ENCODE data around the gene CPA1.

The CPA1 gene

GRCh38 chr7:130379921-130380860 lies at the start of gene CPA1:
TSS of gene CPA1 (plus strand) at chr7:130380494. CDS start at chr7:130380521, 27 bp downstream.
- Histone ChIP-seq H3K36me3 (ENCODE audit: control insufficient read depth in 1 of 2, insufficient read depth in 2 of 2, low read length in 2 of 2) (no peaks in the 10 kb centered on the region), H3K4me1 (ENCODE audit: control insufficient read depth in 1 of 2, insufficient read depth in 2 of 2, low read length in 2 of 2) (peaks cover 0 to 9% of the 10 kb centered on the region in 2 donors), H3K4me3 (ENCODE audit: low read depth in 1 of 2, low read length in 2 of 2) (no peak within 1 kb of the TSS), H3K27ac (ENCODE audit: low read length) (no peak within 1 kb of the TSS), H3K27me3 (ENCODE audit: low read depth, low read length) (no peaks in the 10 kb centered on the region), H3K9me3 (ENCODE audit: control insufficient read depth in 1 of 2, low read length in 2 of 2) (no peaks in the 10 kb centered on the region)

- H3K9me3 ChIP-seq (ENCODE audit: control insufficient read depth in 1 of 2, low read length in 2 of 2) = no peaks in the 10 kb centered on the region
- no peaks in the 10 kb centered on the region for H3K36me3 ChIP-seq (ENCODE audit: control insufficient read depth in 1 of 2, insufficient read depth in 2 of 2, low read length in 2 of 2)
- H3K27ac ChIP-seq (ENCODE audit: low read length) = no peak overlapping the region
These were observed 47.8 kb upstream of the CPA1 start for GRCh38 chr7:130332259-130333053.

GRCh38 chr7:130333832-130334231 lies 46.5 kb upstream of the CPA1 start:
- H3K4me3 ChIP-seq (ENCODE audit: low read depth in 1 of 2, low read length in 2 of 2) = no peak overlapping the region
- no peak overlapping the region for H3K27ac ChIP-seq (ENCODE audit: low read length)
- H3K36me3 ChIP-seq (ENCODE audit: control insufficient read depth in 1 of 2, insufficient read depth in 2 of 2, low read length in 2 of 2) = no peaks in the 10 kb centered on the region
- H3K9me3 ChIP-seq (ENCODE audit: control insufficient read depth in 1 of 2, low read length in 2 of 2) = no peaks in the 10 kb centered on the region
- no peaks in the 10 kb centered on the region for H3K27me3 ChIP-seq (ENCODE audit: low read depth, low read length)
- peaks cover 0 to 7% of the 10 kb centered on the region in 2 donors for H3K4me1 ChIP-seq (ENCODE audit: control insufficient read depth in 1 of 2, insufficient read depth in 2 of 2, low read length in 2 of 2)

More at GRCh38 chr7:130332259-130333053, 47.8 kb upstream of the CPA1 start:
- Histone ChIP-seq H3K27me3 (ENCODE audit: low read depth, low read length) (no peaks in the 10 kb centered on the region), H3K4me1 (ENCODE audit: control insufficient read depth in 1 of 2, insufficient read depth in 2 of 2, low read length in 2 of 2) (peaks cover 0 to 7% of the 10 kb centered on the region in 2 donors), H3K4me3 (ENCODE audit: low read depth in 1 of 2, low read length in 2 of 2) (no peak overlapping the region)

- H3K36me3 ChIP-seq (ENCODE audit: control insufficient read depth in 1 of 2, insufficient read depth in 2 of 2, low read length in 2 of 2) = no peaks in the 10 kb centered on the region
- no peak overlapping the region for H3K4me3 ChIP-seq (ENCODE audit: low read depth in 1 of 2, low read length in 2 of 2)
- no peak overlapping the region for H3K27ac ChIP-seq (ENCODE audit: low read length)
- no peaks in the 10 kb centered on the region for H3K9me3 ChIP-seq (ENCODE audit: control insufficient read depth in 1 of 2, low read length in 2 of 2)
- H3K27me3 ChIP-seq (ENCODE audit: low read depth, low read length) = no peaks in the 10 kb centered on the region
- H3K4me1 ChIP-seq (ENCODE audit: control insufficient read depth in 1 of 2, insufficient read depth in 2 of 2, low read length in 2 of 2) = peaks cover 0 to 7% of the 10 kb centered on the region in 2 donors
These were observed 46.0 kb upstream of the CPA1 start for GRCh38 chr7:130334274-130334673.

GRCh38 chr7:130337410-130337971 lies 42.8 kb upstream of the CPA1 start:
- H3K36me3 ChIP-seq (ENCODE audit: control insufficient read depth in 1 of 2, insufficient read depth in 2 of 2, low read length in 2 of 2) = no peaks in the 10 kb centered on the region
- no peaks in the 10 kb centered on the region for H3K27me3 ChIP-seq (ENCODE audit: low read depth, low read length)
- no peaks in the 10 kb centered on the region for H3K9me3 ChIP-seq (ENCODE audit: control insufficient read depth in 1 of 2, low read length in 2 of 2)
- H3K4me1 ChIP-seq (ENCODE audit: control insufficient read depth in 1 of 2, insufficient read depth in 2 of 2, low read length in 2 of 2) = peaks cover 0 to 7% of the 10 kb centered on the region in 2 donors
- H3K4me3 ChIP-seq (ENCODE audit: low read depth in 1 of 2, low read length in 2 of 2) = no peak overlapping the region
- H3K27ac ChIP-seq (ENCODE audit: low read length) = no peak overlapping the region

- Histone ChIP-seq H3K4me1 (ENCODE audit: control insufficient read depth in 1 of 2, insufficient read depth in 2 of 2, low read length in 2 of 2) (peaks cover 0 to 7% of the 10 kb centered on the region in 2 donors), H3K27me3 (ENCODE audit: low read depth, low read length) (no peaks in the 10 kb centered on the region), H3K9me3 (ENCODE audit: control insufficient read depth in 1 of 2, low read length in 2 of 2) (no peaks in the 10 kb centered on the region), H3K36me3 (ENCODE audit: control insufficient read depth in 1 of 2, insufficient read depth in 2 of 2, low read length in 2 of 2) (no peaks in the 10 kb centered on the region), H3K27ac (ENCODE audit: low read length) (no peak overlapping the region), H3K4me3 (ENCODE audit: low read depth in 1 of 2, low read length in 2 of 2) (no peak overlapping the region)
These were observed 42.1 kb upstream of the CPA1 start for GRCh38 chr7:130338233-130338632.

GRCh38 chr7:130341882-130342281 lies 38.4 kb upstream of the CPA1 start:
- no peaks in the 10 kb centered on the region for H3K4me1 ChIP-seq (ENCODE audit: control insufficient read depth in 1 of 2, insufficient read depth in 2 of 2, low read length in 2 of 2)
- H3K27ac ChIP-seq (ENCODE audit: low read length) = no peak overlapping the region

GRCh38 chr7:130342701-130343380 lies 37.5 kb upstream of the CPA1 start:
- H3K27ac ChIP-seq (ENCODE audit: low read length) = no peak overlapping the region

More at GRCh38 chr7:130341882-130342281, 38.4 kb upstream of the CPA1 start:
- no peaks in the 10 kb centered on the region for H3K9me3 ChIP-seq (ENCODE audit: control insufficient read depth in 1 of 2, low read length in 2 of 2)
- H3K36me3 ChIP-seq (ENCODE audit: control insufficient read depth in 1 of 2, insufficient read depth in 2 of 2, low read length in 2 of 2) = no peaks in the 10 kb centered on the region
- no peak overlapping the region for H3K4me3 ChIP-seq (ENCODE audit: low read depth in 1 of 2, low read length in 2 of 2)
- no peaks in the 10 kb centered on the region for H3K27me3 ChIP-seq (ENCODE audit: low read depth, low read length)

GRCh38 chr7:130344271-130344866 lies 35.9 kb upstream of the CPA1 start, which contains the start of gene CPA5:
TSS of gene CPA5 (plus strand) at chr7:130344816. CDS start at chr7:130346486, 1,670 bp downstream.
- H3K27ac ChIP-seq (ENCODE audit: low read length) = no peak within 1 kb of the TSS
- no peaks in the 10 kb centered on the region for H3K4me1 ChIP-seq (ENCODE audit: control insufficient read depth in 1 of 2, insufficient read depth in 2 of 2, low read length in 2 of 2)
- H3K27me3 ChIP-seq (ENCODE audit: low read depth, low read length) = no peaks in the 10 kb centered on the region
- H3K36me3 ChIP-seq (ENCODE audit: control insufficient read depth in 1 of 2, insufficient read depth in 2 of 2, low read length in 2 of 2) = no peaks in the 10 kb centered on the region
- H3K4me3 ChIP-seq (ENCODE audit: low read depth in 1 of 2, low read length in 2 of 2) = no peak within 1 kb of the TSS
- H3K9me3 ChIP-seq (ENCODE audit: control insufficient read depth in 1 of 2, low read length in 2 of 2) = no peaks in the 10 kb centered on the region

More at GRCh38 chr7:130342701-130343380, 37.5 kb upstream of the CPA1 start:
- H3K4me1 ChIP-seq (ENCODE audit: control insufficient read depth in 1 of 2, insufficient read depth in 2 of 2, low read length in 2 of 2) = no peaks in the 10 kb centered on the region
- H3K36me3 ChIP-seq (ENCODE audit: control insufficient read depth in 1 of 2, insufficient read depth in 2 of 2, low read length in 2 of 2) = no peaks in the 10 kb centered on the region
- H3K9me3 ChIP-seq (ENCODE audit: control insufficient read depth in 1 of 2, low read length in 2 of 2) = no peaks in the 10 kb centered on the region
- H3K27me3 ChIP-seq (ENCODE audit: low read depth, low read length) = no peaks in the 10 kb centered on the region
- no peak overlapping the region for H3K4me3 ChIP-seq (ENCODE audit: low read depth in 1 of 2, low read length in 2 of 2)

- Histone ChIP-seq H3K27me3 (ENCODE audit: low read depth, low read length) (no peaks in the 10 kb centered on the region), H3K36me3 (ENCODE audit: control insufficient read depth in 1 of 2, insufficient read depth in 2 of 2, low read length in 2 of 2) (no peaks in the 10 kb centered on the region), H3K27ac (ENCODE audit: low read length) (no peak overlapping the region), H3K4me1 (ENCODE audit: control insufficient read depth in 1 of 2, insufficient read depth in 2 of 2, low read length in 2 of 2) (no peaks in the 10 kb centered on the region), H3K4me3 (ENCODE audit: low read depth in 1 of 2, low read length in 2 of 2) (no peak overlapping the region), H3K9me3 (ENCODE audit: control insufficient read depth in 1 of 2, low read length in 2 of 2) (no peaks in the 10 kb centered on the region)
These were observed 35.2 kb upstream of the CPA1 start for GRCh38 chr7:130345136-130345535.

Measured in muscle layer of duodenum (tissue), 2 donors.